ENCODE data around the gene NLK.

Gene NLK

GRCh38 chr17:28040406-28040805 lies 2.1 kb upstream of the NLK start:
- DNase-seq (ENCODE audit: low read depth) = no peak

GRCh38 chr17:28041068-28041843 lies 1.2 kb upstream of the NLK start:
- peak; percentile 91 for DNase-seq (ENCODE audit: low read depth)

- DNase-seq (ENCODE audit: low read depth) = no peak
Observed at GRCh38 chr17:28041844-28042656, 427 bp upstream of the NLK start.

GRCh38 chr17:28042721-28043291 lies 329 bp downstream of the NLK start:
- no peak for DNase-seq (ENCODE audit: low read depth)

DNA sequence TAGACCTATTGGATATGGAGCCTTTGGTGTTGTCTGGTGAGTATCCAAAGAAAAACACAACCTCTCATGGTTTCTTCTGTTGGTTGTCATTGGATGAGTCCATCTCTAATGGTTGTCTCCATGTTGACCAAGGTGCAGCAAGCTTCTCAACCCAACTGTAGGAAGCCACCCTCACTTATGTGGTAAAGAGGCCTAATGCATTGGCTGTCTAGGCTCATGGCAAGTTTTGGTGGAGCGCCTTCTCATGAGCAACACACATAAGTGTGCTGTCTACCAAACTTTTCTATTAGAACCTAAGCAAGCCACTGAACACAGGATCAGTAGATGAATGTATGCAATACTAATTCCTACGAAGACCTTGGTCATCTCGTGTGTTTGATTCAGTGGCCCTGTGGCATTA lies 819 bp downstream of the NLK start:
- DNase-seq (ENCODE audit: low read depth) = no peak

DNA sequence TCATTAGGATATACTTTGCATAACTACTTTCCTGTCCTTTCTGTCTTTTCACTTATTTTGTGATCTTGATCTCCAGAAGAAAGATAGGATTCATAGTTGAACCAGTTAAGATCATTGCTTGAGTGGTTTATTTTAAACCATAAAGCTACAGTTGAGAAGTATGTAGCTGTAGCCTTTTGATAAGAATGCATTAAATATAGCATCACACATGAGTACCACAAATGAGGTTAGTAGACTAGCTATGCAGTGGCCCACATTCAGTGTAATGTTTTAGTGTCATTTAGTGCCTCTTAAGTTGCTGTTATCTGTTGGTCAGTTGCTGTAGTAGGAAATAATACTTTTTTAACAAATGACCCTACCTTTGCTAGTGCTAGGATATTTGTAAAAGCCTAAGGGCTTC lies 1.3 kb downstream of the NLK start:
- no peak for DNase-seq (ENCODE audit: low read depth)

- DNase-seq (ENCODE audit: low read depth) = no peak
Observed at GRCh38 chr17:28045304-28045703, 2.8 kb downstream of the NLK start.

- no peak for DNase-seq (ENCODE audit: low read depth)
Observed at GRCh38 chr17:28046034-28046825, 3.8 kb downstream of the NLK start.

- no peak for DNase-seq (ENCODE audit: low read depth)
Observed at GRCh38 chr17:28047806-28048205, 5.3 kb downstream of the NLK start.

- DNase-seq (ENCODE audit: low read depth) = no peak
Observed at GRCh38 chr17:28049071-28049470, 6.6 kb downstream of the NLK start.

GRCh38 chr17:28053044-28053670 lies 10.7 kb downstream of the NLK start:
- DNase-seq (ENCODE audit: low read depth) = no peak

- no peak for DNase-seq (ENCODE audit: low read depth)
Observed at GRCh38 chr17:28053725-28054124, 11.2 kb downstream of the NLK start.

DNA sequence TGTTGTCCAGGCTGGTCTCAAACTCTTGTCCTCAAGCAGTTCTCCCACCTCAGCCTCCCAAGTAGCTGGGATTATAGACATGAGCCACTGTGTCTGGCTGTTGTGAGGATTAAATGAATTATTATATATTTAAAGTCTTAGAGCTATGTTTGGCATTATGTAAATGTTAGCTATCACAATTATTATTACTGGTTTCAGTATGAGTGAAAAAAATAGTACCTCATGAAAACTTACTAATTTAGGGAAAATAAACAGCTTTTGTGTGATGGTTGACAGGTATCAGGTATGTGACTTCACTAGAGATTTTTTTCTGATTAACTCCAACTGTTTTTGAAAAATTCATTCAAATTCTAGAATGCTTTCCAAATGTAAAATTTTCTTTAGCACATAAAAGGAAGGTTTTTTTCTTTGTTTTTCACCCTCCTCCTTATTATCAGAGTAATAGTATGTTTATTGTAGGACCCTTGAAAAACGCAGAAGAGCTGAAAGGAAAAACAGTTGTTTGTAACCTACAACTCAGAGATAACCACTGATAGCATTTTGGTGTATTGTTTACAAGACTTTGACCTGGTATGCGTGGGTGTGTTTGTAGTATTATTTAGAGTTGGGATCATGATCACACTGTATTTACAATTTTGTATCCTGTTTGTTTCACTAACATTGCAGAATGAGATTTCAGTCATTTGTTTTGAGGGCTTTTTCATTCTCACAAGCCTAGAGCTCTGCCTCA lies 13.2 kb downstream of the NLK start:
- DNase-seq (ENCODE audit: low read depth) = no peak

DNA sequence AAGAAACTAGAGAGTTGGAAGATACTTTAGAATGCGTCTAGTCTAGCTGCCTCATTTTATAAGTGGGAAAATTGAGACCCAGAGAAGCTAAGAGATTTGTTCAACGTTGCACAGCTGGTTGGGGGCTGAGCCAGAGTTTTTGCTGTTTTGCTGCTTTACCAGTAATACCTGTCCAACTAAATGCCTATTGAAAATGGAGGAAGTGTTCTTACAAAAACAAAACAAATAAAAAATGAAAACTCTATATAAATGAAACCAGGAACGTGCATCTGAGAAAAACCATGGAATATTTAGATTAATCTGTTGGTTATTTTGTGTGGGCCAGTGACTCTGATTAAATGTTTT lies 13.8 kb downstream of the NLK start:
- no peak for DNase-seq (ENCODE audit: low read depth)

GRCh38 chr17:28057731-28058246 lies 15.3 kb downstream of the NLK start:
- DNase-seq (ENCODE audit: low read depth) = no peak

DNA sequence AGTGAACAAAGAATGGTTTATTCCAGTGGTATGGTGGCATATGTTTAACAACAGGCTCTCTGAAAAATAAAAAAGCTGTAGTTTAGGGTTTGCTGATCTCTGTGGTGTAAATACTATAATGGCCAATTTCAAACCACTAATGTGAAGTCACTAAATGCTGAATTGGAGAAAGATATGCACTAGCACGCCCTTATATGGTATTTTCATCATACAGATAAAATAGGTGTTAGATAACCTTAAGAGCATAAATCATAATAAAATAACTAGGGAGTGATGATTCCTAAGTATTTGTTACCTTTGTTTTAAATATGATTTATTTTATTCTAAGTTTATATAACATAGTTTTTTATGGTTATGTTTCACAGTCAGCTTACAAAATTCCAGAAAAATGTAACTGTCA lies 17.2 kb downstream of the NLK start:
- no peak for DNase-seq (ENCODE audit: low read depth)

DNA sequence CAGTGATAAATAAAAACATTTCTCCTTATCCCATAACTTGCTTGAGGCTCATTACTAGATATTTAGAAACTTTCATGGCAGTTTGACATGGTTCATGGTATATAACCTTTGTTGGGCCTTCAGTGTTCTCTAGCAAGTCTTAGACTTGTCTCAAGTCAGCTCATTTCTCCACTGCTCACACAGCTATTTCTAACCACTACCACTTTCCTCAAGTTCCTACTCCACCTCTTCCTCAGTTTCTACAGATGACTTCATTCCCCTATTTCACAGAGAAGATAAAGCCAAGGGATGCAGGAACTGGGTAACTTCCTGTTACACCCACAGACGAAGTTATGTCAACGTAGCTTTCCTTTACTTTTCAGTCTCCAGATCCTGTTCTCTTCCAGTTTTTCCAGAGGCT lies 23.2 kb downstream of the NLK start:
- no peak for DNase-seq (ENCODE audit: low read depth)

- DNase-seq (ENCODE audit: low read depth) = no peak
Observed at GRCh38 chr17:28069061-28069460, 26.6 kb downstream of the NLK start.

DNA sequence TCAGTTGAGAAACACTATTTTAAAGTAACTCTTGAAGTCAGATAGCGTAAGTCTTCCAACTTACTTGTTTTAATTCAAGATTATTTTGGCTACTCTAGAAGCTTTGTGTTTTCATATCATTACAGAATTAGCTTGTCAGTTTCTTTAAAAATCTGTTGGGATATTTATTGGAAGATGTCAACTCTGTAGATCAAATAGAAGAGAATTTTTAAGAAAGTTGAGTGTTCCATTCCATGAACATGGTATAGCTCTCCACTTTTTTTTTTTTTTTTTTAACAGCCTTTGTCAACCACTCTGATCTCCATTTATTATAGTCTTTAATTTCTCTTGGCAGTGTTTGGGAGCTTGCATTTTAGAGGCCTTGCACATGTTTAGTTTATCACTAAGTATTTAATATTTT lies 28.7 kb downstream of the NLK start:
- DNase-seq (ENCODE audit: low read depth) = no peak

GRCh38 chr17:28071891-28072606 lies 29.6 kb downstream of the NLK start:
- no peak for DNase-seq (ENCODE audit: low read depth)

Data from HS-27A (cell line).